22Rv1 (cell line): ENCODE measurements around the gene LCA5.

Experiments
- ZFX ChIP-seq: fragments of 450-650 bp; IDR thresholded peaks from 2 replicates; pipeline ENCODE4 v1.6.1; 2017; ENCODE audit warnings: antibody characterized with exemption, borderline replicate concordance
- TF ChIP-seq, protein P1 (sequence below): fragments of 450-650 bp; IDR thresholded peaks from 2 replicates; pipeline ENCODE4 v1.5.1; 2017; ENCODE audit warnings: mild to moderate bottlenecking

GRCh38 chr6:79571030-79571367, 33.8 kb upstream of the LCA5 start:
- TF ChIP-seq, protein P1, sequence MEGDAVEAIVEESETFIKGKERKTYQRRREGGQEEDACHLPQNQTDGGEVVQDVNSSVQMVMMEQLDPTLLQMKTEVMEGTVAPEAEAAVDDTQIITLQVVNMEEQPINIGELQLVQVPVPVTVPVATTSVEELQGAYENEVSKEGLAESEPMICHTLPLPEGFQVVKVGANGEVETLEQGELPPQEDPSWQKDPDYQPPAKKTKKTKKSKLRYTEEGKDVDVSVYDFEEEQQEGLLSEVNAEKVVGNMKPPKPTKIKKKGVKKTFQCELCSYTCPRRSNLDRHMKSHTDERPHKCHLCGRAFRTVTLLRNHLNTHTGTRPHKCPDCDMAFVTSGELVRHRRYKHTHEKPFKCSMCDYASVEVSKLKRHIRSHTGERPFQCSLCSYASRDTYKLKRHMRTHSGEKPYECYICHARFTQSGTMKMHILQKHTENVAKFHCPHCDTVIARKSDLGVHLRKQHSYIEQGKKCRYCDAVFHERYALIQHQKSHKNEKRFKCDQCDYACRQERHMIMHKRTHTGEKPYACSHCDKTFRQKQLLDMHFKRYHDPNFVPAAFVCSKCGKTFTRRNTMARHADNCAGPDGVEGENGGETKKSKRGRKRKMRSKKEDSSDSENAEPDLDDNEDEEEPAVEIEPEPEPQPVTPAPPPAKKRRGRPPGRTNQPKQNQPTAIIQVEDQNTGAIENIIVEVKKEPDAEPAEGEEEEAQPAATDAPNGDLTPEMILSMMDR: peak; percentile 70
- TF ChIP-seq ZFX: no peak
